AG04449 (cell line): ENCODE measurements around the gene SRF.
A peak's percentile ranks its signal among the peaks of the same experiment; 100 is the strongest.
"Not testable (repeated sequence)": the region's sequence is repeated elsewhere in the genome, so short reads cannot be mapped to it uniquely, and the experiment has no call there.

Experiments used
- CTCF ChIA-PET: fragments of 350-600 bp; formaldehyde crosslinking; extraction: SDS; loops from one replicate; lab custom pipeline; 2021; ENCODE audit warnings: antibody characterized with exemption; lab: Yijun Ruan, JAX
- POLR2A ChIA-PET: fragments of 400-600, 350-600 bp; formaldehyde crosslinking; extraction: SDS; loops from one replicate; lab custom pipeline; 2020; ENCODE audit warnings: antibody characterized with exemption, inconsistent platforms; lab: Yijun Ruan, JAX
- DNase-seq: peaks from one replicate; pipeline ENCODE4 v3.0.0-alpha.2; 2010; ENCODE audit warnings: low read depth, low spot score
- H3K4me3 ChIP-seq: 2 replicates; pipeline ENCODE4 v1.5.1; 2011; ENCODE audit warnings: low read depth, mild to moderate bottlenecking, control low read depth, low read length
- CTCF ChIP-seq: IDR thresholded peaks from one replicate; pipeline ENCODE4 v1.5.1; 2011; ENCODE audit warnings: mild to moderate bottlenecking, moderate library complexity, low read length, control low read depth, inconsistent platforms; ENCODE audit not compliant: insufficient read depth; ENCODE audit errors: missing control alignments

The SRF gene

GRCh38 chr6:43138267-43138666 is 32.8 kb upstream of the SRF start:
- H3K4me3 ChIP-seq, result no peak overlapping the region
- POLR2A ChIA-PET, result no interaction called here
- CTCF ChIA-PET, result interaction anchor here (1.0 to 2.0 kb wide), 3 partner anchors 9 to 91 kb away, joined by 3 to 5 read pairs (median 4); partner anchors contain the start of gene DNPH1
- DNase-seq, result no peak
- TF ChIP-seq CTCF, result no peak

- ChIA-PET CTCF (interaction anchor here (9.6 kb wide), 1 partner anchor 66 kb away, joined by 183 read pairs; the partner anchor contains the start of gene PTK7), POLR2A (interaction anchor here (1.5 kb wide), 1 partner anchor 63 kb away, joined by 4 read pairs; no protein-coding TSS in a partner anchor)
- DNase-seq, H3K4me3 ChIP-seq: not testable (repeated sequence)
Measured at GRCh38 chr6:43139973-43140372, 31.1 kb upstream of the SRF start.

- no peak overlapping the region for H3K4me3 ChIP-seq
- ChIA-PET CTCF (interaction anchor here (1.2 to 9.6 kb wide), 7 partner anchors 11 to 82 kb away, joined by 3 to 183 read pairs (median 29); partner anchors contain the start of genes KLC4, MRPL2 and PTK7), POLR2A (no interaction called here)
- no peak for DNase-seq
- TF ChIP-seq CTCF, result no peak
Measured at GRCh38 chr6:43141644-43142043, 29.4 kb upstream of the SRF start.

GRCh38 chr6:43142101-43142500 is 29.0 kb upstream of the SRF start:
- no peak overlapping the region for H3K4me3 ChIP-seq
- ChIA-PET POLR2A (interaction anchor here (2.4 kb wide), 1 partner anchor 65 kb away, joined by 20 read pairs; the partner anchor contains the start of gene PTK7), CTCF (interaction anchor here (0.9 to 9.6 kb wide), 14 partner anchors 12 to 241 kb away, joined by 3 to 183 read pairs (median 16); partner anchors contain the start of genes CUL7, KLC4, MRPL2 and PTK7)
- TF ChIP-seq CTCF, result no peak
- DNase-seq, result no peak

GRCh38 chr6:43143235-43144128 is 27.6 kb upstream of the SRF start:
- no peak overlapping the region for H3K4me3 ChIP-seq
- ChIA-PET POLR2A (interaction anchor here (0.6 to 2.4 kb wide), 9 partner anchors 14 to 121 kb away, joined by 3 to 20 read pairs (median 3); partner anchors contain the start of genes CUL7, KLC4, MRPL2 and PTK7), CTCF (interaction anchor here (0.6 to 9.6 kb wide), 50 partner anchors 9 to 313 kb away, joined by 3 to 183 read pairs (median 5); partner anchors contain the start of genes CUL7, KLC4, MEA1 and MRPL2)
- TF ChIP-seq CTCF, result peak; percentile 98
- peak; percentile 75 for DNase-seq

GRCh38 chr6:43144879-43145278 is 26.2 kb upstream of the SRF start:
- no peak for DNase-seq
- H3K4me3 ChIP-seq, result no peak overlapping the region
- POLR2A ChIA-PET, result no interaction called here
- CTCF ChIA-PET, result interaction anchor here (1.0 to 9.6 kb wide), 10 partner anchors 9 to 244 kb away, joined by 3 to 183 read pairs (median 33); partner anchors contain the start of genes CUL7, KLC4, MRPL2 and PTK7
- TF ChIP-seq CTCF, result no peak
